Epithelial cell of esophagus (primary cell): ENCODE measurements around the gene PSMB3.

Experiments used
- DNase-seq: peaks from one replicate; pipeline ENCODE4 v3.0.0; 2010; ENCODE audit warnings: low read depth
- H3K4me3 ChIP-seq: 2 replicates; pipeline ENCODE4 v1.5.1; 2011; ENCODE audit warnings: mild to moderate bottlenecking, low read length, control low read depth
- TF ChIP-seq, protein P1 (sequence below): IDR thresholded peaks from 2 replicates; pipeline ENCODE4 v1.5.1; 2011; ENCODE audit warnings: low read depth, mild to moderate bottlenecking, low read length, control low read depth, inconsistent platforms; ENCODE audit not compliant: insufficient read depth; ENCODE audit errors: missing control alignments

PSMB3 gene

DNA sequence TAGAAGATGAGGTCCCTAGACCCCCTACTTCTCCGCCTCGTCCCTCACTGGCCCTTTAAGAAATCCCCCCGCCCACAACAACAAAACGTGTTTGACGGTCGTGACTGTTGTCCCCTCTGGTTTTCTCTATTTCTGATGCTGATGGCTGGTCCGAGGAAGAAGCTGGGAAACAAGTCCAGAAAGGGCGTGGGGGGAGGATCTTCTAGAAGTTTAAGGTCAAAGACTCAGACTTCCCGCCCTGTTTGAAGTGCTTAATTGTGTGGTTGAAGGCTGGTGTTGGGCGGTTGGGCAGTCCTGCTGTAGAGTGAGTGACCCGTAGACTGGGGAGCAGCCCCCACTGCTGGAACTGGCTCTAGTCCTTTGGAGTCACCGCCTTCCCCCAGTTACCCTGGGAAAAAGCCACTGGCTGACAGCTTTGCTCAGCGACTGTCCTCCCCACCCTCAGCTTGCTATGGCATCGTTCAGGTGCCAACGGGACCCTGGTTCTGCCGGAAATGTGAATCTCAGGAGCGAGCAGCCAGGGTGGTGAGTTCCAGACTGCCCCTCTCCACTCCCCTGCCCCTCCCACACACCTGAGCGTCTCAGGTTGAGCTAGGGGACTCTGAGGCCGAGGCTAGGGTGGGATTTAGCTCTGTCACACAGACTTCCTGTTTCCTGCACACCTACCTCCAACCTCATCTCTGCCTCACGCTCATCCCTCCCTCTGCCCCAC lies 45.9 kb upstream of the PSMB3 start:
- no peak for DNase-seq
- peak overlapping the region; percentile 73 for H3K4me3 ChIP-seq
- TF ChIP-seq, protein P1, sequence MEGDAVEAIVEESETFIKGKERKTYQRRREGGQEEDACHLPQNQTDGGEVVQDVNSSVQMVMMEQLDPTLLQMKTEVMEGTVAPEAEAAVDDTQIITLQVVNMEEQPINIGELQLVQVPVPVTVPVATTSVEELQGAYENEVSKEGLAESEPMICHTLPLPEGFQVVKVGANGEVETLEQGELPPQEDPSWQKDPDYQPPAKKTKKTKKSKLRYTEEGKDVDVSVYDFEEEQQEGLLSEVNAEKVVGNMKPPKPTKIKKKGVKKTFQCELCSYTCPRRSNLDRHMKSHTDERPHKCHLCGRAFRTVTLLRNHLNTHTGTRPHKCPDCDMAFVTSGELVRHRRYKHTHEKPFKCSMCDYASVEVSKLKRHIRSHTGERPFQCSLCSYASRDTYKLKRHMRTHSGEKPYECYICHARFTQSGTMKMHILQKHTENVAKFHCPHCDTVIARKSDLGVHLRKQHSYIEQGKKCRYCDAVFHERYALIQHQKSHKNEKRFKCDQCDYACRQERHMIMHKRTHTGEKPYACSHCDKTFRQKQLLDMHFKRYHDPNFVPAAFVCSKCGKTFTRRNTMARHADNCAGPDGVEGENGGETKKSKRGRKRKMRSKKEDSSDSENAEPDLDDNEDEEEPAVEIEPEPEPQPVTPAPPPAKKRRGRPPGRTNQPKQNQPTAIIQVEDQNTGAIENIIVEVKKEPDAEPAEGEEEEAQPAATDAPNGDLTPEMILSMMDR, result no peak

DNA sequence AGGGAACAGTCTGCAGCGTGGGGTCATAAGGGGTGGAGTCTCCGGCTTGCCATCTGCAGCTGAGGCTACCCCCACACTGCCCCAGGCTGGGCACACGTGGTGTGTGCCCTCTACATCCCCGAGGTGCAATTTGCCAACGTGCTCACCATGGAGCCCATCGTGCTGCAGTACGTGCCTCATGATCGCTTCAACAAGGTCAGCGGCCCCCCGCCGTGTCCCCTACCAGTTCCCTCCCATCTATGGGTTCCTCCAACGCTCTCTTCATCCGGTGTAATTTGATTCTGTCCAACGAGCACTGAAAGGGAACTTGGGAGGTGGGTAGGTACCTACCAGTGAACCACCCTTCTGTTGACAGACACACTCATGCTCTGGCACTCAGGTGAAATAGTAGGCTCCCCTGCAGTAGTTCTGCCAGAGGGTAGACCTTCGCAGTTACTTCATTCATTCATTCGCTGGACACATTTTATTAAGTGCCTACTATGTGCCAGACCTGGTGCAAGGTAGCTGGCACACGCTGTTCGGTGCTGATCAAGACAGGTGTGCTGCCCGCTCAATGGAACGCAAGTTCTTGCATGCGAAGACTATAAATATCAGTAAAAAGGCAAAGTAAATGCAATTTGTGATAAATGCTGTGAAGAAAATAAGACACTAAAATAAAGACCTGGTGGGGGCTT lies 44.7 kb upstream of the PSMB3 start:
- TF ChIP-seq, protein P1, result no peak
- H3K4me3 ChIP-seq, result no peak overlapping the region
- DNase-seq, result no peak

DNA sequence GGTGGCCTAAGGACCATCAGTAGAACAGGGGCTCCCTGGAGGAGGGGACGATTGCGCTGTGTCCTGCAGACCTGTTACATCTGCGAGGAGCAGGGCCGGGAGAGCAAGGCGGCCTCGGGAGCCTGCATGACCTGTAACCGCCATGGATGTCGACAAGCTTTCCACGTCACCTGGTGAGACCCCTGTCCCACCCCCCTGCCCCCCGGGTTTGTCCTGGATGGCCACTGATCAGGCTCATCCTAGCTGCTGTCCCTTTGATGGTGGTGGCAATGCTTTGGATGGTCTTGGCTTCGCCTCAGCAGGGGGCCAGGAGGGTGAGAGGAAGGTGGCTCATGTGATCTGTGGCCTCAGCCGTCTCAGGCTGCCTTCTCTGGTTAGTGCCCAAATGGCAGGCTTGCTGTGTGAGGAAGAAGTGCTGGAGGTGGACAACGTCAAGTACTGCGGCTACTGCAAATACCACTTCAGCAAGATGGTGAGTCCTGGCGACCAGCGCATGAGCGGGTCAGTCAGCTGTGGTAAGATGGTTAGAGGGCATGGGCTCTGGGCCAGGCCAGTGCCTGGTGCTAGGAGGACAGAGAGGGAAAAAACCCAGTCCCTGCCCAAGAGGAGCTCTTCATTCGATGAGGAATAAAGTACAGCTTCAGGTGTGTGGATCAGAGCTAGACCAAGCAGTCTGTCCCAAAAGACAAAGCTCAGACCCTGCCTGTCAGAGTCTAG lies 43.3 kb upstream of the PSMB3 start:
- TF ChIP-seq, protein P1, result no peak
- H3K4me3 ChIP-seq, result no peak overlapping the region
- no peak for DNase-seq

DNA sequence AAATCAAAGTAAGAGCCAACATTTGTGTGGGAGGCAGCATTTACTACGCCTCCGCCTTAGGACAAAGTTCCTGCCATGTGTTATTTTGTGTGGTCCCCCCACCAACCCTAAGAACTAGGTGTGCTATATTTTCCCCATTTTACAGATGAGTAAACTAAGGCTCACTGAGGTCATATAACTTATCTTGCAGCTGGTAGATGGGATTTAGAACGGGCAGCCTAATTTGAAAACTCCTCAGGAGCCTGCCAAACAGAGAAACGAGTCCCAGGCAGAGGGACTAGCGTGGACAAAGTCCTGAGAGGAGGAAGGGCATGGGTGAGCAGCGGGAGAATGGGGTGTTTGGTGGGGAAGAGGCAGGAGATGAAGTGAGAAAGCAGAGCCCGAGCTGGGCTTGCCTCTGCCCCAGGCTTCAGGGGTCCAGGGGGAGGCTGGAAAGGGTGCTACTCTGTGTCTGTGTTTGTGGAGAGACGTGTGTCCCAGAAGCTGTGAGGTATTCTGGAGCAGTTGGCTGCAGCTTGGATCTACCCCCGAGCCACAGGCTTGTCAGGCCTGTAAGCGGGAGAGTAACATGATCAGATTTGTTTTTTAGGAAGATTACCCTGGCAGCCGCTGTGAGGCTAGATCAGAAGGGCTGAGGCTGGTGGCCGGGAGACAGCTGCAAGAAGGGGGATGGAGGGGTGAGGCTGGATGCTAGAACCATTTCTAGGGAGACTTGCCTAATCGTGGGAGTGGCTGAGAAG lies 42.5 kb upstream of the PSMB3 start:
- TF ChIP-seq, protein P1, result no peak
- DNase-seq, result no peak
- H3K4me3 ChIP-seq, result no peak overlapping the region

DNA sequence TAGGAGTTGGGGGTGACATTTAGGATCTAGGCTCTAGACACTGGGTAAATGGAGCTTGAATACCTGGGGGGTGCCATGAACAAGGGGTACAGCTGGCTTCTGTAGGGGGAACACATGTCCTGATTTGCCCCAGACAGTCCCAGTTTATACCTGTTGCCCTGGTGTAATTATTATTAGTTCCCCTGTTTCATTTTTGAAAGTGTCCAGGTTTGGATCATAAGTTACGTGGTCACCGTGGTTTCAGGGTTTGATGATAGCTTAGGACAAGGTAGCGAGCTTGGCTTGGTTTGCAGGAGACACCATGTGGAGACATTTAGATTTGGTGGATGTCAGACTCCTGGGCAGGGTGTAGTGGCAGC lies 42.0 kb upstream of the PSMB3 start:
- TF ChIP-seq, protein P1, result no peak
- DNase-seq, result no peak

DNA sequence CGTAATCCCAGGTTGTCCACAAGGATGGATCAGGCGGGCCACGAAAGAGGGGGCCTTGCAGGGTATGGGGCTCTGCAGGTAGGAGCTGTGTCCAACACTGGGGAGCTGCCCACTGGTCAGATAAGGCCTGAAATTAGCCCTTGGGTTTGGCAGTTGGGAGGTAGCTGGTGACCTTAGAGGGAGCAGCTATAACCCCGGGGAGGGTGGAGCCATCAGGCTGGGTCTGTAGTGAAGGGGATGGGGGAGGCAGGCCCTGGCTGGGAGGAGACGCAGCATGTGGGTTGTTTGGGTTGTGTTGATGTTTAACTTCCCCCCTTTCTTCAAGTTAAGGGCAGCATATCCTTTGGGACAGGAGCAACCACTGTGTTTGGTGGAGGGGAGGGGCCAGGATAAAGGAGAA lies 41.6 kb upstream of the PSMB3 start:
- no peak for DNase-seq
- no peak overlapping the region for H3K4me3 ChIP-seq
- TF ChIP-seq, protein P1, result no peak

More for the DNA sequence above, 42.0 kb upstream of the PSMB3 start:
- H3K4me3 ChIP-seq, result no peak overlapping the region
